ENCODE measurements around the gene DPH7. TPM values are rescaled to one million over a fixed set of nuclear protein-coding genes. Genes with fewer than 3 reads are reported as not detected.
"Not testable (repeated sequence)": the region's sequence is repeated elsewhere in the genome, so short reads cannot be mapped to it uniquely, and the experiment has no call there.

Gene DPH7
- total RNA-seq, 3 donors from 2014 or later (not counting 1 experiment from before 2014, with no cell fraction given) = 39.5 to 51.0 (median 48.5) TPM

GRCh38 chr9:137602661-137603060 lies 23.9 kb upstream of the DPH7 start:
- no peak for TF ChIP-seq CTCF (IDR thresholded peaks at IDR 0.05)
- H3K27ac Mint-ChIP-seq = peak overlapping the region in 1 of 2 donors; percentile 4

DNA sequence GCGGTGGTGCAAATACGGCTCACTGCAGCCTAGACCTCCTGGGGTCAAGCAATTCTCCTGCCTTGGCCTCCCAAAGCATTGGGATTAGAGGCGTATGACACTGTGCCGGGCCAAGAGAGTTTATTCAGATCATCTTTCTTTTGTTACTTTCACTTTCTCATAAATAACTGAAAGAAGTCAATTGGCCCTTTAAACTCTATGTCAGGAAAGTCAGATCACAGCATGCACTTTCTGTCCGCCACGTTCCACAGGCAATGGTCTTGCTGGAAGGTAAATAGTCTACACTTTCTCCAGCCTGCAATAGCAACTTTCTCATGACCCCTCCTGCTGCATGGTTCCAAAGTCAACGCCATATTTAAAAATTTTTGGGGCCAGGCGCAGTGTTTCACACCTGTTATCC lies 20.2 kb upstream of the DPH7 start:
- no peak for DNase-seq
- no peaks in the 10 kb centered on the region for H3K9me3 ChIP-seq (ENCODE audit: control insufficient read depth, insufficient read depth, low read length)
- Mint-ChIP-seq H3K27ac (no peak overlapping the region), H3K4me3 (no peak overlapping the region), H3K36me3 (no peaks in the 10 kb centered on the region), H3K4me1 (peaks cover 7 to 11% of the 10 kb centered on the region in 2 donors), H3K27me3 (ENCODE audit: low read depth in 2 of 2) (no peaks in the 10 kb centered on the region), H3K9me3 (no peaks in the 10 kb centered on the region)
- 95% methylated on average over 8 of the region's 8 CpGs for WGBS (ENCODE audit: insufficient coverage)
- no peak overlapping the region for H3K4me3 ChIP-seq (ENCODE audit: low read length)
- no peak for ATAC-seq
- TF ChIP-seq CTCF (IDR thresholded peaks at IDR 0.05) = no peak
- H3K27ac ChIP-seq (ENCODE audit: low read length) = no peak overlapping the region
- H3K4me1 ChIP-seq (ENCODE audit: control insufficient read depth, insufficient read depth, low read length) = no peaks in the 10 kb centered on the region
- no peaks in the 10 kb centered on the region for H3K27me3 ChIP-seq (ENCODE audit: control insufficient read depth, insufficient read depth, low read length)
- no peaks in the 10 kb centered on the region for H3K36me3 ChIP-seq (ENCODE audit: control insufficient read depth, insufficient read depth, low read length)
- intact Hi-C loops (cut with micrococcal nuclease) = no loop called here

More at GRCh38 chr9:137602661-137603060, 23.9 kb upstream of the DPH7 start:
- Histone ChIP-seq H3K27ac (ENCODE audit: low read length) (no peak overlapping the region), H3K9me3 (ENCODE audit: control insufficient read depth, insufficient read depth, low read length) (no peaks in the 10 kb centered on the region), H3K27me3 (ENCODE audit: control insufficient read depth, insufficient read depth, low read length) (no peaks in the 10 kb centered on the region), H3K4me1 (ENCODE audit: control insufficient read depth, insufficient read depth, low read length) (peaks cover 20% of the 10 kb centered on the region), H3K36me3 (ENCODE audit: control insufficient read depth, insufficient read depth, low read length) (no peaks in the 10 kb centered on the region), H3K4me3 (ENCODE audit: low read length) (no peak overlapping the region)
- ATAC-seq (no peak), DNase-seq (no peak)
- intact Hi-C loops (cut with micrococcal nuclease) = no loop called here
- Mint-ChIP-seq H3K9me3 (no peaks in the 10 kb centered on the region), H3K36me3 (no peaks in the 10 kb centered on the region), H3K27me3 (ENCODE audit: low read depth in 2 of 2) (no peaks in the 10 kb centered on the region), H3K4me1 (peaks cover 7 to 25% of the 10 kb centered on the region in 2 donors), H3K4me3 (peak overlapping the region; percentile 41)
- WGBS (ENCODE audit: insufficient coverage) = 11% methylated on average over 3 of the region's 3 CpGs

DNA sequence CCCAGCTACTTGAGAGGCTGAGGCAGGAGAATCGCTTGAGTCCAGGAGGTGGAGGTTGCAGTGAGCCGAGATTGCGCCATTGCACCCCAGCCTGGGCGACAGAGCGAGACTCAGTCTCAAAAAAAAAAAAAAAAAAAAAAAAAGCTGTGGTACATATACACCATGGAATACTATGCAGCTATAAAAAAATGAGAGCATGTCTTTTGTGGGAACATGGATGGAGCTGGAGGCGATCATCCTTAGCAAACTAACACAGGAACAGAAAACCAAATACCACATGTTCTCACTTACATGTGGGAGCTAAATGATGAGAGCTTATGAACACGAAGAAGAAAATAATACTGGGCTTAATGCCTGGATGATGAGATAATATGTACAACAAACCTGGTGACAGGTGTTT lies 17.9 kb upstream of the DPH7 start:
- H3K4me3 ChIP-seq (ENCODE audit: low read length); H3K9me3 ChIP-seq (ENCODE audit: control insufficient read depth, insufficient read depth, low read length); H3K36me3 ChIP-seq (ENCODE audit: control insufficient read depth, insufficient read depth, low read length); H3K27ac Mint-ChIP-seq; H3K9me3 Mint-ChIP-seq; H3K4me3 Mint-ChIP-seq; H3K27me3 ChIP-seq (ENCODE audit: control insufficient read depth, insufficient read depth, low read length); H3K27ac ChIP-seq (ENCODE audit: low read length); ATAC-seq; H3K27me3 Mint-ChIP-seq (ENCODE audit: low read depth in 2 of 2); intact Hi-C loops (cut with micrococcal nuclease); DNase-seq; H3K4me1 ChIP-seq (ENCODE audit: control insufficient read depth, insufficient read depth, low read length); H3K36me3 Mint-ChIP-seq; H3K4me1 Mint-ChIP-seq: not testable (repeated sequence)
- WGBS (ENCODE audit: insufficient coverage) = no CpG with 5 or more reads among the region's 7 CpGs

DNA sequence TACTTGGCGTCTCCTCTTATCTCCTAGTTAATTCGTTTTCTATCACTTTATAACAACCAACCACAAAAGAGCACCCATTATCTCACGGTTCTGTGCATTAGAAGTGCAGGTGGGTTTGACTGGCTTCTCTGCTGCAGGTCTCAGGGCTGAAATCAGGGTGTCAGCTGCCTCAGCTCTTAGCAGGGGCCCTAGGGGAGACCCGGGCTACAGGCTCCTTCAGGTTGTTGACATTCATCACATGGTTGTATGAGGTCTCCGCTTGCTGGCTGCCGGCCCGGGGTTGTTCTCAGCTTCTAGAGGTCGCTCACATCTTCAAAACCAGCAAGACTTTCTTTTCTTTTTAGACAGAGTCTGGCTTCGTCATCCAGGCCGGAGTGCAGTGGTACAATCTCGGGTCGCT lies 14.5 kb upstream of the DPH7 start:
- H3K27ac ChIP-seq (ENCODE audit: low read length) = no peak overlapping the region
- Mint-ChIP-seq H3K27me3 (ENCODE audit: low read depth in 2 of 2) (no peaks in the 10 kb centered on the region), H3K36me3 (no peaks in the 10 kb centered on the region), H3K4me1 (peaks cover under 1 to 6% of the 10 kb centered on the region in 2 donors), H3K27ac (no peak overlapping the region), H3K4me3 (peak overlapping the region; percentile 4), H3K9me3 (no peaks in the 10 kb centered on the region)
- TF ChIP-seq CTCF (IDR thresholded peaks at IDR 0.05) = no peak
- 92% methylated on average over 12 of the region's 12 CpGs for WGBS (ENCODE audit: insufficient coverage)
- ATAC-seq (no peak), DNase-seq (no peak)
- H3K27me3 ChIP-seq (ENCODE audit: control insufficient read depth, insufficient read depth, low read length) = no peaks in the 10 kb centered on the region
- intact Hi-C loops (cut with micrococcal nuclease) = no loop called here
- peaks cover 17% of the 10 kb centered on the region for H3K4me1 ChIP-seq (ENCODE audit: control insufficient read depth, insufficient read depth, low read length)
- no peaks in the 10 kb centered on the region for H3K9me3 ChIP-seq (ENCODE audit: control insufficient read depth, insufficient read depth, low read length)
- peaks cover 1% of the 10 kb centered on the region for H3K36me3 ChIP-seq (ENCODE audit: control insufficient read depth, insufficient read depth, low read length)
- no peak overlapping the region for H3K4me3 ChIP-seq (ENCODE audit: low read length)
